Bronchial epithelial cell (primary cell): ENCODE results near the gene SPEG. TPM values are rescaled to one million over a fixed set of nuclear protein-coding genes. Genes with fewer than 3 reads are reported as not detected.

ENCODE experiments used
- DNase-seq: peaks from one replicate; pipeline ENCODE4 v3.0.0-alpha.2; 2010; ENCODE audit warnings: low read depth
- FAIRE-seq: peaks from 2 replicates; lab custom pipeline; 2011; peaks lifted over from hg19 to GRCh38; lab: Jason Lieb, UNC
- H3K27me3 ChIP-seq: 2 replicates; pipeline ENCODE4 v1.5.1; 2011; ENCODE audit warnings: low read length; ENCODE audit not compliant: control insufficient read depth, insufficient read depth
- H3K36me3 ChIP-seq: 2 replicates; pipeline ENCODE4 v1.5.1; 2011; ENCODE audit warnings: low read length; ENCODE audit not compliant: control insufficient read depth, insufficient read depth
- H3K4me3 ChIP-seq: 2 replicates; pipeline ENCODE4 v1.5.1; 2011; ENCODE audit warnings: mild to moderate bottlenecking, low read depth, low read length, control low read depth
- CTCF ChIP-seq: IDR thresholded peaks from 2 replicates; pipeline ENCODE4 v1.5.1; 2011; ENCODE audit warnings: mild to moderate bottlenecking, moderate library complexity, low read length, control low read depth, inconsistent platforms; ENCODE audit not compliant: insufficient read depth, severe bottlenecking
- total RNA-seq: library from RNA; depleted of rRNA; stranded (reverse); fragments of >200 nt; gene quantifications from 2 replicates; pipeline ENCODE4 v1.2.1, GENCODE V29; 2014

SPEG gene
- total RNA-seq, 1 donor from 2014 or later: 1.8 TPM

DNA sequence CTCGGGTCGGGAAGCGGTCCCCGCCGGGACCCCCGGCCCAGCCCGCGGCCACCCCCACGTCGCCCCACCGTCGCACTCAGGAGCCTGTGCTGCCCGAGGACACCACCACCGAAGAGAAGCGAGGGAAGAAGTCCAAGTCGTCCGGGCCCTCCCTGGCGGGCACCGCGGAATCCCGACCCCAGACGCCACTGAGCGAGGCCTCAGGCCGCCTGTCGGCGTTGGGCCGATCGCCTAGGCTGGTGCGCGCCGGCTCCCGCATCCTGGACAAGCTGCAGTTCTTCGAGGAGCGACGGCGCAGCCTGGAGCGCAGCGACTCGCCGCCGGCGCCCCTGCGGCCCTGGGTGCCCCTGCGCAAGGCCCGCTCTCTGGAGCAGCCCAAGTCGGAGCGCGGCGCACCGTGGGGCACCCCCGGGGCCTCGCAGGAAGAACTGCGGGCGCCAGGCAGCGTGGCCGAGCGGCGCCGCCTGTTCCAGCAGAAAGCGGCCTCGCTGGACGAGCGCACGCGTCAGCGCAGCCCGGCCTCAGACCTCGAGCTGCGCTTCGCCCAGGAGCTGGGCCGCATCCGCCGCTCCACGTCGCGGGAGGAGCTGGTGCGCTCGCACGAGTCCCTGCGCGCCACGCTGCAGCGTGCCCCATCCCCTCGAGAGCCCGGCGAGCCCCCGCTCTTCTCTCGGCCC is 13.6 kb downstream of the SPEG start:
- no peaks in the 10 kb centered on the region for H3K27me3 ChIP-seq

GRCh38 chr2:219448776-219449341 is 14.2 kb downstream of the SPEG start:
- Histone ChIP-seq H3K27me3 (no peaks in the 10 kb centered on the region), H3K36me3 (no peaks in the 10 kb centered on the region), H3K4me3 (no peak overlapping the region)
- FAIRE-seq: no peak
- DNase-seq: no peak
- no peak for TF ChIP-seq CTCF

More for the DNA sequence above, 13.6 kb downstream of the SPEG start:
- no peak for TF ChIP-seq CTCF
- Histone ChIP-seq H3K4me3 (no peak overlapping the region), H3K36me3 (no peaks in the 10 kb centered on the region)
- DNase-seq (no peak), FAIRE-seq (no peak)

GRCh38 chr2:219449609-219450008 is 15.0 kb downstream of the SPEG start:
- H3K36me3 ChIP-seq: no peaks in the 10 kb centered on the region
- DNase-seq (no peak), FAIRE-seq (no peak)
- no peaks in the 10 kb centered on the region for H3K27me3 ChIP-seq
- no peak overlapping the region for H3K4me3 ChIP-seq
- TF ChIP-seq CTCF: no peak

DNA sequence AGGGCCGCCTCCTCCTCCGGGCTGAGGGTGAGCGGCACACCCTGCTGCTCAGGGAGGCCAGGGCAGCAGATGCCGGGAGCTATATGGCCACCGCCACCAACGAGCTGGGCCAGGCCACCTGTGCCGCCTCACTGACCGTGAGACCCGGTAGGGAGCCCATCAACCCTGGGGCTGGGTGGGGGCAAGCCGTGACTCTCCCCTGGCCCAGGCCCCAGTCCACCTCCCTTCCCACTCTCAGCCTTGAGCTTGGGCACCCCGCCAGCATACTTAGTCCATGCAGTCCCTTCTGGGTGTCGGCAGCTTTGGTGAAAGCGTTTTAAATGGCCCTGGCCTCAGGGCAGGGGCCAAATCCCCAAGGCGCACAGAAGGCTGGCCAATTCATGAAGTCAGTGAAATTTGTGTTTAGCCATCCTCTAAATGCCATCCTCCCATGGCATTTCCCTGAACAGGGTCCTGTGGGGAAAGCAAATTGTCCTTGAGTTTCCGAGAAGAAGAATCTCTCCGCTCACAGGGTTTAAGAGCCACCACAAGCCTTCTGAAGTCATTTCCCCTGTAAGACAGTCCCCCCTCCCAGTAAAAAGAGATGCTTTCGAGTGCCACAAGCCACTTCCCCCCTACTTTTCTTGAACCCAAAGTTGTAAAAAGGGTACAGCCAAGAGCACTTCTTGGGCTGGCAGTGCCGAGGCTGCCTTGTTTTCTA is 17.2 kb downstream of the SPEG start:
- DNase-seq (no peak), FAIRE-seq (no peak)
- no peaks in the 10 kb centered on the region for H3K27me3 ChIP-seq
- H3K36me3 ChIP-seq: no peaks in the 10 kb centered on the region
- TF ChIP-seq CTCF: no peak
- no peak overlapping the region for H3K4me3 ChIP-seq

GRCh38 chr2:219452361-219453317 is 18.0 kb downstream of the SPEG start:
- no peak for TF ChIP-seq CTCF
- no peaks in the 10 kb centered on the region for H3K27me3 ChIP-seq
- no peak overlapping the region for H3K4me3 ChIP-seq
- no peaks in the 10 kb centered on the region for H3K36me3 ChIP-seq
- DNase-seq (peak; percentile 94), FAIRE-seq (no peak)
